ENCODE results near the gene CDHR3. TPM values are rescaled to one million over a fixed set of nuclear protein-coding genes. Genes with fewer than 3 reads are reported as not detected.

The CDHR3 gene
- total and polyA plus RNA-seq, 2 of the 8 experiments (the other 6 are each of a cell fraction or from before 2014, with no cell fraction given) = 6.4 to 6.8 TPM

- H3K9ac ChIP-seq (replicated peaks in 1 of 4; ENCODE audit: extremely low read depth in 1 of 4, low read depth in 3 of 4, low read length in 3 of 4) = no peak overlapping the region
- peaks cover 0 to 6% (median 3%) of the 10 kb centered on the region in 4 experiments; a peak in 2 of 7 replicates for H3K4me1 ChIP-seq (replicated peaks in 1 of 4; ENCODE audit: control insufficient read depth in 3 of 4, insufficient read depth in 4 of 4, low read length in 3 of 4)
- no peak for FAIRE-seq
- no peak overlapping the region for H3K4me2 ChIP-seq (ENCODE audit: insufficient read depth in 1 of 2, low read depth in 2 of 2, low read length in 2 of 2)
- TF ChIP-seq HDAC2 (IDR thresholded peaks at IDR 0.05; ENCODE audit: borderline replicate concordance in 1 of 2, low read depth in 2 of 2, low read length in 2 of 2) (no peak), SP2 (IDR thresholded peaks at IDR 0.05; ENCODE audit: low read length) (no peak), SIN3A (conservative IDR thresholded peaks at IDR 0.05 in 1 of 2, IDR thresholded peaks at IDR 0.05 in 1 of 2; ENCODE audit: low read depth in 1 of 2, low read length in 2 of 2) (no peak), RNF2 (IDR thresholded peaks at IDR 0.05; ENCODE audit: borderline replicate concordance, low read depth, low read length, missing control alignments, poor library complexity, severe bottlenecking) (no peak)
- no peak overlapping the region for H2BK5ac ChIP-seq (ENCODE audit: low read depth, low read length)
- 90% methylated on average over 3 of the region's 3 CpGs; no CpG with 5 or more reads in 1 of the 2 experiments for WGBS, 2 experiments (ENCODE audit: extremely low coverage in 1 of 2, insufficient coverage in 1 of 2, insufficient read length in 1 of 2, insufficient replicate concordance in 2 of 2, low coverage in 1 of 2, low lambda C conversion rate in 2 of 2, missing lambda C conversion rate in 1 of 2)
- no peaks in the 10 kb centered on the region for H3K27me3 ChIP-seq (replicated peaks in 1 of 4; ENCODE audit: control insufficient read depth in 3 of 4, extremely low read depth in 1 of 4, insufficient read depth in 3 of 4, low read length in 3 of 4)
- no peaks in the 10 kb centered on the region for H3K23me2 ChIP-seq (ENCODE audit: low read depth, low read length)
- no peak overlapping the region for H4K8ac ChIP-seq (ENCODE audit: extremely low read depth, insufficient read depth, low read length)
- H3K23ac ChIP-seq (ENCODE audit: insufficient read length) = no peak overlapping the region
- no peaks in the 10 kb centered on the region for H4K20me1 ChIP-seq (replicated peaks in 1 of 2; ENCODE audit: control insufficient read depth in 1 of 2, insufficient read depth in 2 of 2, low read length in 2 of 2)
- no peak overlapping the region for H3K18ac ChIP-seq (ENCODE audit: extremely low read depth, low read length)
- no peak overlapping the region for H3K27ac ChIP-seq (ENCODE audit: low read depth, low read length)
- no peak overlapping the region for H2BK12ac ChIP-seq (ENCODE audit: low read depth, low read length)
- no peaks in the 10 kb centered on the region for H3K36me3 ChIP-seq (ENCODE audit: control insufficient read depth in 2 of 4, insufficient read depth in 4 of 4, low read length in 3 of 4)
- no peaks in the 10 kb centered on the region for H3K79me1 ChIP-seq (ENCODE audit: low read depth, low read length)
- H4K91ac ChIP-seq (replicated peaks; ENCODE audit: insufficient read length, low read length) = no peak overlapping the region
- POLR2A ChIA-PET (ENCODE audit: partially characterized antibody) = no interaction called here
- no peak overlapping the region for H4K5ac ChIP-seq (ENCODE audit: insufficient read length, low read depth, low read length)
- no peak overlapping the region for H3K4me3 ChIP-seq (ENCODE audit: extremely low read depth in 1 of 4, insufficient read depth in 2 of 4, low read depth in 3 of 4, low read length in 4 of 4)
- H2BK15ac ChIP-seq (ENCODE audit: low read length) = no peak overlapping the region
- H3K56ac ChIP-seq (replicated peaks; ENCODE audit: insufficient read length, low read depth, low read length) = no peak overlapping the region
- DNase-seq (ENCODE audit: low read depth in 1 of 2, low spot score in 2 of 2) = no peak
- H3K79me2 ChIP-seq (ENCODE audit: control insufficient read depth in 1 of 2, insufficient read depth in 2 of 2, low read length in 2 of 2) = no peaks in the 10 kb centered on the region
- H2AK5ac ChIP-seq (ENCODE audit: low read depth, low read length) = no peak overlapping the region
- H3K4ac ChIP-seq (replicated peaks; ENCODE audit: insufficient read length, low read depth, low read length) = no peak overlapping the region
- CTCF ChIA-PET (ENCODE audit: partially characterized antibody) = interaction anchor here (0.6 to 6.2 kb wide), 7 partner anchors 12 to 412 kb away, joined by 3 to 38 read pairs (median 5); no protein-coding TSS in a partner anchor
- H2AFZ ChIP-seq (ENCODE audit: low read length) = no peak overlapping the region
- H2BK120ac ChIP-seq (replicated peaks; ENCODE audit: low read depth, low read length) = no peak overlapping the region
- H2BK20ac ChIP-seq (ENCODE audit: low read length) = no peak overlapping the region
- no peaks in the 10 kb centered on the region for H3K9me3 ChIP-seq (ENCODE audit: insufficient read depth in 2 of 2, low read depth in 1 of 2, low read length in 1 of 2)
- H3K14ac ChIP-seq (ENCODE audit: insufficient read length) = no peak overlapping the region
Measured at GRCh38 chr7:106068986-106069385, 105.9 kb downstream of the CDHR3 start.
